Heart left ventricle (tissue), 16 donors: Measurements from ENCODE around the gene SHKBP1. TPM values are rescaled to one million over a fixed set of nuclear protein-coding genes. Genes with fewer than 3 reads are reported as not detected.
"Not testable (repeated sequence)": the region's sequence is repeated elsewhere in the genome, so short reads cannot be mapped to it uniquely, and the experiment has no call there.

ENCODE experiments used
- ATAC-seq, 4 donors: fragments of 200-7000 bp; cut with Tn5 transposase; one replicate each; pipeline ENCODE4 v1.9.1; 2020 to 2022; ENCODE audit warnings: moderate library complexity in 4 of 4, mild to moderate bottlenecking in 3 of 4, moderate number of reproducible peaks in 1 of 4
- DNase-seq, 5 donors: peaks; one replicate each; pipeline ENCODE4 v3.0.0-alpha.2; 2020
- H3K27ac ChIP-seq, 12 donors: fragments of 200-600 bp; sonication (generic) in 4 of 12; one replicate each; pipeline versions ENCODE4 v1.5.0 to v1.8.0; 2016 to 2022; ENCODE audit warnings: mild to moderate bottlenecking in 2 of 12
- H3K27me3 ChIP-seq, 9 donors: fragments of 200-600 bp; sonication (generic) in 2 of 9; one replicate each; pipeline versions ENCODE4 v1.5.1 to v1.8.0; 2016 to 2022; ENCODE audit warnings: mild to moderate bottlenecking in 3 of 9
- H3K36me3 ChIP-seq, 9 donors: fragments of 200-600 bp; sonication (generic) in 2 of 9; one replicate each; pipeline versions ENCODE4 v1.5.0 to v1.8.0; 2018 to 2022; ENCODE audit warnings: mild to moderate bottlenecking in 2 of 9
- H3K4me1 ChIP-seq, 12 donors: fragments of 200-600 bp; sonication (generic) in 4 of 12; one replicate each; pipeline versions ENCODE4 v1.5.0 to v1.8.0; 2016 to 2022; ENCODE audit warnings: mild to moderate bottlenecking in 3 of 12
- H3K4me3 ChIP-seq, 12 donors: fragments of 200-600 bp; sonication (generic) in 4 of 12; one replicate each; pipeline versions ENCODE4 v1.5.0 to v1.8.0; 2017 to 2022; ENCODE audit warnings: mild to moderate bottlenecking in 9 of 12, moderate library complexity in 4 of 12
- H3K9me3 ChIP-seq, 12 donors: fragments of 200-600 bp; sonication (generic) in 4 of 12; one replicate each; pipeline versions ENCODE4 v1.5.0 to v1.8.0; 2016 to 2022; ENCODE audit warnings: mild to moderate bottlenecking in 1 of 12
- CTCF ChIP-seq, 12 donors: fragments of 200-600 bp; sonication (generic) in 4 of 12; IDR thresholded peaks; one replicate each; pipeline versions ENCODE4 v1.5.0 to v1.8.0; 2018 to 2022; ENCODE audit warnings: antibody characterized with exemption in 12 of 12, mild to moderate bottlenecking in 5 of 12
- POLR2A ChIP-seq, 2 donors: fragments of 450-650 bp; IDR thresholded peaks; one replicate each; pipeline ENCODE4 v1.6.1; 2017; ENCODE audit warnings: antibody characterized with exemption in 2 of 2, mild to moderate bottlenecking in 2 of 2, moderate library complexity in 2 of 2
- WGBS, 4 donors: extraction: QIAGEN DNeasy Blood & Tissue Kit in 2 of 4; methylation state at CpG; one replicate each; pipeline versions ENCODE4 v1.1.5 to v1.1.7; 2013 to 2018; 5-methylcytosine and 5-hydroxymethylcytosine counted together
- intact Hi-C, 10 donors: fragments of 100-400 bp; cut with DNase I; formaldehyde crosslinking; loops; one replicate each; pipeline versions ENCODE4 v1.11.1 to v1.14.2; 2022
- polyA plus RNA-seq, 2 donors: library from polyadenylated mRNA; stranded (reverse); fragments of 200-250 nt; gene quantifications; one replicate each; pipeline ENCODE4 v1.2.3, GENCODE V29; 2013
- total RNA-seq, 9 donors: library from RNA; depleted of rRNA in 2 of 9; stranded (reverse); fragments of >200 nt in 2 of 9; fragmentation: NEBNext Ultra II Directional in 3 of 9; extraction: Animal tissue kit (Norgen Biotek cat#: 25700) in 3 of 9; gene quantifications; one replicate each; pipeline versions ENCODE4 v1.1.0 to v1.2.4, GENCODE V29; 2016 to 2023
- donor health status: ischemic (EF 13 %, LVEDD 7.1; RV severe dilation, severe dysfunction).
- donor health status: healthy with polysubstance abuse.
- donor health status: DM: no; HTN: yes; CAD: no.
- donor health status: DM: no; HTN: no; CAD: no.
- donor health status: ischemic (EF 25% LVEDD 6.9; RV normal size, moderate dysfunction).
- donor health status: ischemic (EF 25% LVEDD 5.7; RV mildly dilated, moderate dysfunction).
- donor health status: healthy.
- donor health status: DM: yes; HTN: yes; CAD: no.
- donor health status: ischemic (EF 35%, LVEDD 5.7; RV mildly dilated, moderate dysfunction).
- donor health status: nonischemic (EF 11% LVEDD 7.7; RV severe dilation, severe dysfunction).
- donor health status: DM: yes; HTN: yes; CAD: no.
- donor health status: PGD.
- donor health status: ischemic (EF 29% LVEDD 5.4; RV normal size, mild dysfunction).
- donor health status: nonischemic (EF 23%, LVEDD 6.1; RV moderate dilation, normal function).

Gene SHKBP1
- total and polyA plus RNA-seq, 11 donors, result 16.4 to 52.8 (median 22.7) TPM

- Histone ChIP-seq H3K9me3 (no peaks in the 10 kb centered on the region), H3K27ac (no peak overlapping the region), H3K36me3 (peaks cover 0 to 100% (median 70%) of the 10 kb centered on the region in 9 donors), H3K27me3 (no peaks in the 10 kb centered on the region), H3K4me1 (peaks cover 0 to 11% (median 0%) of the 10 kb centered on the region in 12 donors), H3K4me3 (no peak overlapping the region)
- intact Hi-C loops, result no loop called here
- 61 to 67% (median 62%) methylated on average over 41 of the region's 41 CpGs for WGBS, 4 donors
- no peak for TF ChIP-seq CTCF (IDR thresholded peaks at IDR 0.05)
- DNase-seq, result peak in 2 of 5 donors; percentile 41 to 62
- peak in 1 of 4 donors; percentile 7 for ATAC-seq
Observed at GRCh38 chr19:40623403-40624251, 47.0 kb downstream of the SHKBP1 start.

- H3K4me3 ChIP-seq, H3K27ac ChIP-seq, H3K27me3 ChIP-seq, intact Hi-C loops, ATAC-seq, H3K9me3 ChIP-seq, H3K4me1 ChIP-seq: not testable (repeated sequence)
- peaks cover 0 to 100% (median 60%) of the 10 kb centered on the region in 9 donors for H3K36me3 ChIP-seq
- peak in 1 of 5 donors; percentile 9 for DNase-seq
- 87 to 92% (median 90%) methylated on average over 14 of the region's 14 CpGs for WGBS, 4 donors
Observed at GRCh38 chr19:40624369-40625153, 47.9 kb downstream of the SHKBP1 start.

- intact Hi-C loops, result no loop called here
- Histone ChIP-seq H3K4me1 (peaks cover 0 to 2% (median 0%) of the 10 kb centered on the region in 12 donors), H3K9me3 (no peaks in the 10 kb centered on the region), H3K27me3 (no peaks in the 10 kb centered on the region), H3K36me3 (peaks cover 0 to 99% (median 54%) of the 10 kb centered on the region in 9 donors), H3K4me3 (no peak overlapping the region), H3K27ac (no peak overlapping the region)
- ATAC-seq, result peak in 1 of 4 donors; percentile 9
- no peak for TF ChIP-seq POLR2A (IDR thresholded peaks at IDR 0.05)
- 67 to 76% (median 76%) methylated on average over 2 to 7 of the region's 7 CpGs for WGBS, 4 donors
- DNase-seq, result peak in 2 of 5 donors; percentile 21 to 51
Observed at GRCh38 chr19:40625406-40626120, 48.9 kb downstream of the SHKBP1 start.

GRCh38 chr19:40626918-40627317 lies 50.2 kb downstream of the SHKBP1 start:
- 93 to 96% (median 94%) methylated on average over 13 to 24 of the region's 24 CpGs for WGBS, 4 donors
- H3K27me3 ChIP-seq, result no peaks in the 10 kb centered on the region
- intact Hi-C loops, result no loop called here
- no peaks in the 10 kb centered on the region for H3K9me3 ChIP-seq
- no peak overlapping the region for H3K4me3 ChIP-seq
- no peak for ATAC-seq
- H3K27ac ChIP-seq, result no peak overlapping the region
- DNase-seq, result peak in 2 of 5 donors; percentile 18 to 54
- TF ChIP-seq POLR2A (IDR thresholded peaks at IDR 0.05) (no peak), CTCF (IDR thresholded peaks at IDR 0.05) (no peak)
- peaks cover 0 to 93% (median 41%) of the 10 kb centered on the region in 9 donors for H3K36me3 ChIP-seq
- H3K4me1 ChIP-seq, result peaks cover 0 to 10% (median 0%) of the 10 kb centered on the region in 12 donors
